ENCODE measurements around the gene C6.

The C6 gene

GRCh38 chr5:41145306-41145705 is 68.0 kb downstream of the C6 start:
- Histone ChIP-seq H3K4me2 (ENCODE audit: low read length) (no peak overlapping the region), H4K20me1 (ENCODE audit: control insufficient read depth, insufficient read depth, low read depth, low read length) (no peaks in the 10 kb centered on the region), H3K79me2 (ENCODE audit: control insufficient read depth, low read length) (no peaks in the 10 kb centered on the region), H3K9me2 (replicated peaks; ENCODE audit: control insufficient read depth, low read length) (no peaks in the 10 kb centered on the region), H3K27me3 (ENCODE audit: control insufficient read depth, low read length) (no peaks in the 10 kb centered on the region), H3K4me3 (ENCODE audit: low read length) (no peak overlapping the region), H3F3A (ENCODE audit: control insufficient read depth, insufficient read depth) (no peaks in the 10 kb centered on the region), H3K9me3 (ENCODE audit: control insufficient read depth, insufficient read depth, low read length) (no peaks in the 10 kb centered on the region), H3K36me3 (ENCODE audit: control insufficient read depth, low read length) (no peaks in the 10 kb centered on the region), H3K4me1 (ENCODE audit: control insufficient read depth, low read length) (no peaks in the 10 kb centered on the region), H3K27ac (ENCODE audit: low read depth, low read length) (no peak overlapping the region)
- TF ChIP-seq EZH2phosphoT487 (IDR thresholded peaks at IDR 0.05; ENCODE audit: borderline replicate concordance, low read length) (no peak), CTCF (IDR thresholded peaks at IDR 0.05; ENCODE audit: low read depth, low read length, poor library complexity, severe bottlenecking) (no peak)

GRCh38 chr5:41143131-41143901 is 70.0 kb downstream of the C6 start:
- no peaks in the 10 kb centered on the region for H3K4me1 ChIP-seq (ENCODE audit: control insufficient read depth, low read length)
- no peaks in the 10 kb centered on the region for H3K9me2 ChIP-seq (replicated peaks; ENCODE audit: control insufficient read depth, low read length)
- H3K79me2 ChIP-seq (ENCODE audit: control insufficient read depth, low read length): no peaks in the 10 kb centered on the region
- H3K9me3 ChIP-seq (ENCODE audit: control insufficient read depth, insufficient read depth, low read length): no peaks in the 10 kb centered on the region
- no peaks in the 10 kb centered on the region for H3F3A ChIP-seq (ENCODE audit: control insufficient read depth, insufficient read depth)
- H3K4me3 ChIP-seq (ENCODE audit: low read length): no peak overlapping the region
- no peaks in the 10 kb centered on the region for H3K36me3 ChIP-seq (ENCODE audit: control insufficient read depth, low read length)
- no peak overlapping the region for H3K4me2 ChIP-seq (ENCODE audit: low read length)
- no peaks in the 10 kb centered on the region for H4K20me1 ChIP-seq (ENCODE audit: control insufficient read depth, insufficient read depth, low read depth, low read length)
- H3K27me3 ChIP-seq (ENCODE audit: control insufficient read depth, low read length): no peaks in the 10 kb centered on the region
- no peak overlapping the region for H3K27ac ChIP-seq (ENCODE audit: low read depth, low read length)
- TF ChIP-seq CTCF (IDR thresholded peaks at IDR 0.05; ENCODE audit: low read depth, low read length, poor library complexity, severe bottlenecking): no peak
- TF ChIP-seq EZH2phosphoT487 (IDR thresholded peaks at IDR 0.05; ENCODE audit: borderline replicate concordance, low read length): no peak

- Histone ChIP-seq H3K79me2 (ENCODE audit: control insufficient read depth, low read length) (no peaks in the 10 kb centered on the region), H3F3A (ENCODE audit: control insufficient read depth, insufficient read depth) (no peaks in the 10 kb centered on the region), H3K9me2 (replicated peaks; ENCODE audit: control insufficient read depth, low read length) (no peaks in the 10 kb centered on the region)
Measured at GRCh38 chr5:41127967-41128690, 85.2 kb downstream of the C6 start.

More at GRCh38 chr5:41127967-41128690, 85.2 kb downstream of the C6 start:
- Histone ChIP-seq H3K27ac (ENCODE audit: low read depth, low read length) (no peak overlapping the region), H3K4me2 (ENCODE audit: low read length) (no peak overlapping the region), H3K27me3 (ENCODE audit: control insufficient read depth, low read length) (no peaks in the 10 kb centered on the region), H3K9me3 (ENCODE audit: control insufficient read depth, insufficient read depth, low read length) (no peaks in the 10 kb centered on the region), H3K4me3 (ENCODE audit: low read length) (no peak overlapping the region), H3K36me3 (ENCODE audit: control insufficient read depth, low read length) (no peaks in the 10 kb centered on the region), H4K20me1 (ENCODE audit: control insufficient read depth, insufficient read depth, low read depth, low read length) (no peaks in the 10 kb centered on the region), H3K4me1 (ENCODE audit: control insufficient read depth, low read length) (no peaks in the 10 kb centered on the region)
- no peak for TF ChIP-seq EZH2phosphoT487 (IDR thresholded peaks at IDR 0.05; ENCODE audit: borderline replicate concordance, low read length)
- no peak for TF ChIP-seq CTCF (IDR thresholded peaks at IDR 0.05; ENCODE audit: low read depth, low read length, poor library complexity, severe bottlenecking)

Data from DOHH2 (cell line).